Measurements from ENCODE around the gene TXNDC16. TPM values are rescaled to one million over a fixed set of nuclear protein-coding genes. Genes with fewer than 3 reads are reported as not detected.

The TXNDC16 gene
- total RNA-seq, 1 experiment from 2014 or later: 13.2 TPM

DNA sequence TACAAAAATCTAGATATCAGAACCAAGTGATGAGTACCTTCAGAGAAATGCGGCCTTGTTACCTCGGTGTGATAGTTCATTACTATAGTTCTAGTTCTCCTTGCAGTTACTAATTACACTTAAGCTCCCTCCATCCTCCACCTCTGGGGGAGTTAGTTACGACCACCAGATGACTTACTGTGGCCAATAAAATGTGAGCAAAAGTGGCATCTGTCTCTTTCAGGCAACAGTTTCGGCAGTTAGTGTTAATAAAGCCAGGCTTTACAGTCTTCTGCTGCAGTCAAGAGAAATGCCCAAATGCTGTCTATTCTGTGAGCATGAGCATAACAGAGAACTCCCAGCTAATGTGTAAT is 6.0 kb downstream of the TXNDC16 start:
- Mint-ChIP-seq H3K36me3 (ENCODE audit: insufficient read depth in 1 of 3, low read depth in 3 of 3) (peaks cover 0 to 4% (median 2%) of the 10 kb centered on the region in 3 experiments; a peak in 1 of 7 replicates), H3K27me3 (ENCODE audit: low read depth) (no peaks in the 10 kb centered on the region), H3K9me3 (no peaks in the 10 kb centered on the region), H3K4me3 (no peak overlapping the region), H3K27ac (peak overlapping the region in 1 of 3 experiments; percentile 58; a peak in 1 of 7 replicates), H3K4me1 (peaks cover 20 to 22% of the 10 kb centered on the region in 2 experiments)
- Histone ChIP-seq H2AFZ (ENCODE audit: low read length) (no peak overlapping the region), H2BK12ac (ENCODE audit: insufficient read length, low read depth, low read length) (no peak overlapping the region), H3K9me3 (ENCODE audit: control insufficient read depth, low read depth, low read length) (no peaks in the 10 kb centered on the region), H2BK120ac (ENCODE audit: low read depth, low read length, poor library complexity, severe bottlenecking) (no peak overlapping the region), H4K20me1 (ENCODE audit: control insufficient read depth, insufficient read depth, insufficient read length) (no peaks in the 10 kb centered on the region), H3T11ph (ENCODE audit: low read length) (no peak overlapping the region), H2BK5ac (ENCODE audit: insufficient read length, low read length) (no peak overlapping the region), H3K4me1 (ENCODE audit: insufficient read depth, low read length) (0 out of 2 replicates have a peak, but pooled peaks cover 3% of the 10 kb centered on the region), H3K79me2 (ENCODE audit: insufficient read depth, low read length) (no peaks in the 10 kb centered on the region; the same call in 1 of the 2 replicates), H2AK5ac (ENCODE audit: insufficient read length, low read length) (no peak overlapping the region), H3K9ac (ENCODE audit: extremely low read depth, insufficient read length, low read length) (no peak overlapping the region), H3K4me2 (ENCODE audit: insufficient read depth, insufficient read length, low read length) (no peak overlapping the region), H3K27me3 (ENCODE audit: insufficient read depth, low read length) (no peaks in the 10 kb centered on the region), H3K18ac (ENCODE audit: insufficient read length, low read depth, low read length) (no peak overlapping the region), H3K23ac (ENCODE audit: insufficient read length, low read depth, low read length) (no peak overlapping the region), H4K91ac (ENCODE audit: insufficient read length, low read depth, low read length) (no peak overlapping the region), H3K27ac (ENCODE audit: insufficient read length, low read depth, low read length) (no peak overlapping the region), H3K79me1 (ENCODE audit: insufficient read depth, low read depth, low read length, poor library complexity, severe bottlenecking) (no peaks in the 10 kb centered on the region), H2BK15ac (ENCODE audit: low read depth, low read length) (no peak overlapping the region), H4K5ac (ENCODE audit: insufficient read length, low read depth, low read length) (no peak overlapping the region), H2BK20ac (ENCODE audit: low read depth, low read length, poor library complexity, severe bottlenecking) (no peak overlapping the region), H3K4ac (ENCODE audit: low read depth, low read length) (no peak overlapping the region), H4K8ac (replicated peaks; ENCODE audit: insufficient read length, low read depth, low read length) (no peak overlapping the region), H3K23me2 (ENCODE audit: insufficient read length, low read depth, low read length, poor library complexity, severe bottlenecking) (no peaks in the 10 kb centered on the region), H3K56ac (ENCODE audit: insufficient read length, low read depth, low read length) (no peak overlapping the region), H3K14ac (ENCODE audit: insufficient read depth, low read length) (no peak overlapping the region)
- WGBS (ENCODE audit: extremely low coverage, insufficient read length, low lambda C conversion rate): no CpG with 5 or more reads among the region's 4 CpGs
- TF ChIP-seq, protein P1, sequence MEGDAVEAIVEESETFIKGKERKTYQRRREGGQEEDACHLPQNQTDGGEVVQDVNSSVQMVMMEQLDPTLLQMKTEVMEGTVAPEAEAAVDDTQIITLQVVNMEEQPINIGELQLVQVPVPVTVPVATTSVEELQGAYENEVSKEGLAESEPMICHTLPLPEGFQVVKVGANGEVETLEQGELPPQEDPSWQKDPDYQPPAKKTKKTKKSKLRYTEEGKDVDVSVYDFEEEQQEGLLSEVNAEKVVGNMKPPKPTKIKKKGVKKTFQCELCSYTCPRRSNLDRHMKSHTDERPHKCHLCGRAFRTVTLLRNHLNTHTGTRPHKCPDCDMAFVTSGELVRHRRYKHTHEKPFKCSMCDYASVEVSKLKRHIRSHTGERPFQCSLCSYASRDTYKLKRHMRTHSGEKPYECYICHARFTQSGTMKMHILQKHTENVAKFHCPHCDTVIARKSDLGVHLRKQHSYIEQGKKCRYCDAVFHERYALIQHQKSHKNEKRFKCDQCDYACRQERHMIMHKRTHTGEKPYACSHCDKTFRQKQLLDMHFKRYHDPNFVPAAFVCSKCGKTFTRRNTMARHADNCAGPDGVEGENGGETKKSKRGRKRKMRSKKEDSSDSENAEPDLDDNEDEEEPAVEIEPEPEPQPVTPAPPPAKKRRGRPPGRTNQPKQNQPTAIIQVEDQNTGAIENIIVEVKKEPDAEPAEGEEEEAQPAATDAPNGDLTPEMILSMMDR (conservative IDR thresholded peaks at IDR 0.05): no peak
- no peak for DNase-seq

All from H9 (cell line).